Endothelial cell of umbilical vein (primary cell): ENCODE data around the gene ATXN7L2. TPM values are rescaled to one million over a fixed set of nuclear protein-coding genes. Genes with fewer than 3 reads are reported as not detected.

Source experiments
- BruUV-seq: library from RNA; stranded (reverse); fragments of 400-500 nt; replicated peaks from 2 replicates; lab custom pipeline; 2021; lab: Mats Ljungman, UMichigan
- CTCF ChIA-PET: fragments of 300-600, 350-600 bp; sonication (Branson Sonifier 250); formaldehyde crosslinking; loops from one replicate; lab custom pipeline; 2021; ENCODE audit warnings: antibody characterized with exemption, inconsistent platforms; lab: Charles Lee
- POLR2A ChIA-PET: fragments of 300-600, 350-600 bp; sonication (Branson Sonifier 250); formaldehyde crosslinking; loops from one replicate; lab custom pipeline; 2021; ENCODE audit warnings: antibody characterized with exemption, inconsistent platforms; lab: Charles Lee
- DNase-seq: peaks from one replicate; pipeline ENCODE4 v3.0.0-alpha.2; 2011; ENCODE audit warnings: low read depth, low spot score
- FAIRE-seq: peaks from 2 replicates; lab custom pipeline; 2011; peaks lifted over from hg19 to GRCh38; lab: Jason Lieb, UNC
- H2AFZ ChIP-seq: 2 replicates; pipeline ENCODE4 v1.6.0; 2012; ENCODE audit warnings: low read depth, low read length, control low read depth, inconsistent platforms
- H3K27ac ChIP-seq: 2 replicates; pipeline ENCODE4 v1.5.1; 2011; ENCODE audit warnings: low read depth, mild to moderate bottlenecking, control low read depth, low read length, moderate library complexity; ENCODE audit not compliant: insufficient read depth
- H3K27me3 ChIP-seq, 2 experiments: 2 replicates each; pipeline versions ENCODE4 v1.6.0 to v1.6.1; 2011; ENCODE audit warnings: low read length in 2 of 2, mixed read lengths in 1 of 2; ENCODE audit not compliant: control insufficient read depth in 2 of 2, insufficient read depth in 2 of 2
- H3K36me3 ChIP-seq, 2 experiments: 2 replicates in 1 of 2; 3 replicates in 1 of 2; pipeline ENCODE4 v1.5.1; 2011; ENCODE audit warnings: low read length in 2 of 2, mild to moderate bottlenecking in 1 of 2, moderate library complexity in 1 of 2; ENCODE audit not compliant: control insufficient read depth in 2 of 2, insufficient read depth in 2 of 2; ENCODE audit errors: extremely low read depth in 1 of 2
- H3K4me1 ChIP-seq: 3 replicates; pipeline ENCODE4 v1.5.1; 2011; ENCODE audit warnings: mild to moderate bottlenecking, low read length; ENCODE audit not compliant: control insufficient read depth, insufficient read depth; ENCODE audit errors: extremely low read depth
- H3K4me2 ChIP-seq: 2 replicates; pipeline ENCODE4 v1.6.1; 2011; ENCODE audit warnings: low read length, control low read depth, mixed read lengths; ENCODE audit not compliant: insufficient read depth
- H3K4me3 ChIP-seq, 3 experiments: fragments of 200-600 bp in 1 of 3; sonication (generic), shearing (Covaris generic) in 1 of 3; replicated peaks in 1 of 3; 2 replicates each; pipeline ENCODE4 v1.5.1; 2011 to 2016; ENCODE audit warnings: control low read depth in 3 of 3, low read length in 3 of 3, mild to moderate bottlenecking in 2 of 3, inconsistent platforms in 1 of 3, low read depth in 1 of 3, moderate library complexity in 1 of 3; ENCODE audit not compliant: insufficient read depth in 1 of 3
- H3K79me2 ChIP-seq: 2 replicates; pipeline ENCODE4 v1.6.0; 2012; ENCODE audit warnings: low read length, inconsistent platforms; ENCODE audit not compliant: control insufficient read depth, insufficient read depth
- H3K9ac ChIP-seq: replicated peaks from 2 replicates; pipeline ENCODE3; 2011; ENCODE audit warnings: low read length, control low read depth; ENCODE audit not compliant: insufficient read depth; ENCODE audit errors: extremely low read depth
- H3K9me1 ChIP-seq: replicated peaks from 3 replicates; pipeline ENCODE4 v1.6.0; 2011; ENCODE audit warnings: mild to moderate bottlenecking, low read length; ENCODE audit not compliant: control insufficient read depth, insufficient read depth; ENCODE audit errors: extremely low read depth
- H3K9me3 ChIP-seq: replicated peaks from 2 replicates; pipeline ENCODE4 v1.5.1; 2012; ENCODE audit warnings: low read length, inconsistent platforms; ENCODE audit not compliant: control insufficient read depth, insufficient read depth
- H4K20me1 ChIP-seq: replicated peaks from 2 replicates; pipeline ENCODE3; 2011; ENCODE audit warnings: mild to moderate bottlenecking, low read length; ENCODE audit not compliant: control insufficient read depth, insufficient read depth; ENCODE audit errors: extremely low read depth
- CTCF ChIP-seq, 2 donors: IDR thresholded peaks; 1 replicate in 1 of 2; 2 replicates in 1 of 2; pipeline ENCODE4 v1.5.1; 2011; ENCODE audit warnings: low read length in 2 of 2, mild to moderate bottlenecking in 2 of 2, moderate library complexity in 2 of 2, control low read depth in 1 of 2, inconsistent platforms in 1 of 2, low read depth in 1 of 2; ENCODE audit not compliant: insufficient read depth in 1 of 2; ENCODE audit errors: extremely low read depth in 1 of 2
- EZH2 ChIP-seq: IDR thresholded peaks from 2 replicates; pipeline ENCODE4 v1.6.1; 2012; ENCODE audit warnings: borderline replicate concordance, low read depth, mild to moderate bottlenecking, moderate library complexity, low read length, inconsistent platforms; ENCODE audit not compliant: severe bottlenecking
- FOS ChIP-seq: IDR thresholded peaks from 2 replicates; pipeline ENCODE4 v1.6.1; 2011; ENCODE audit warnings: mild to moderate bottlenecking, low read length, moderate library complexity, borderline replicate concordance; ENCODE audit not compliant: insufficient read depth
- GATA2 ChIP-seq: IDR thresholded peaks from 2 replicates; pipeline ENCODE4 v1.7.0; 2011; ENCODE audit warnings: low read depth, mild to moderate bottlenecking, moderate library complexity, mixed read lengths, low read length; ENCODE audit not compliant: insufficient read length, insufficient read depth
- JUN ChIP-seq: IDR thresholded peaks from 2 replicates; pipeline ENCODE4 v1.6.1; 2011; ENCODE audit warnings: borderline replicate concordance, low read depth; ENCODE audit not compliant: insufficient read length, insufficient read depth
- MAX ChIP-seq: IDR thresholded peaks from 2 replicates; pipeline ENCODE4 v1.6.1; 2011; ENCODE audit not compliant: insufficient read depth, insufficient read length
- MYC ChIP-seq: IDR thresholded peaks from one replicate; pipeline ENCODE4 v1.6.1; 2011; ENCODE audit warnings: mild to moderate bottlenecking, low read depth, low read length
- POLR2A ChIP-seq: IDR thresholded peaks from 2 replicates; pipeline ENCODE4 v1.6.1; 2012; ENCODE audit warnings: low read depth, mild to moderate bottlenecking, control low read depth, low read length
- POLR2AphosphoS5 ChIP-seq: IDR thresholded peaks from 2 replicates; pipeline ENCODE4 v1.6.1; 2012; ENCODE audit warnings: low read depth, mild to moderate bottlenecking, control low read depth, low read length, moderate library complexity; ENCODE audit not compliant: insufficient read depth
- dilution Hi-C: fragments of 300-500 bp; cut with MboI; formaldehyde crosslinking; loops from one replicate; pipeline ENCODE4 v1.15.0; 2019; ENCODE audit warnings: low sequenced_read_pairs; ENCODE audit not compliant: extremely low pct_ligation_motif_present
- intact Hi-C: fragments of 100-400 bp; cut with micrococcal nuclease; formaldehyde crosslinking; loops from one replicate; pipeline ENCODE4 v1.10.0; 2022
- polyA plus RNA-seq, 4 experiments: library from polyadenylated mRNA; depleted of rRNA in 3 of 4; stranded (reverse) in 3 of 4; unstranded in 1 of 4; fragments of >200 nt; gene quantifications; 2 replicates each; pipeline versions ENCODE4 v1.2.1 to v1.2.3, GENCODE V29; 2011 to 2012; ENCODE audit warnings: missing spikeins in 1 of 4
- total RNA-seq: library from RNA; stranded (reverse); gene quantifications from 2 replicates; pipeline ENCODE4 v1.2.3, GENCODE V29; 2021

Gene ATXN7L2
- total and polyA plus RNA-seq, 2 donors (not counting 3 experiments of a cell fraction or from before 2014, with no cell fraction given): 4.4 to 4.9 TPM

- ChIA-PET CTCF (interaction anchor here (0.6 to 18.7 kb wide), 40 partner anchors 9 to 503 kb away, joined by 3 to 955 read pairs (median 6); partner anchors contain the start of genes AHCYL1, AMIGO1, ATXN7L2 and CYB561D1), POLR2A (interaction anchor here (1.3 kb wide), 1 partner anchor 41 kb away, joined by 4 read pairs; no protein-coding TSS in a partner anchor)
- no peak overlapping the region for H3K4me2 ChIP-seq
- H2AFZ ChIP-seq: no peak overlapping the region
- dilution Hi-C loops: no loop called here
- peaks cover 2 to 10% of the 10 kb centered on the region in 2 experiments for H3K27me3 ChIP-seq
- no TSS peak for BruUV-seq
- H3K9me3 ChIP-seq: no peaks in the 10 kb centered on the region
- DNase-seq (no peak), FAIRE-seq (no peak)
- no peak overlapping the region for H3K27ac ChIP-seq
- H4K20me1 ChIP-seq: no peaks in the 10 kb centered on the region
- no peaks in the 10 kb centered on the region for H3K9me1 ChIP-seq
- no peaks in the 10 kb centered on the region for H3K36me3 ChIP-seq
- intact Hi-C loops: loop anchor here (1.0 to 2.0 kb wide), 2 partner anchors 34 to 41 kb away; no protein-coding TSS in a partner anchor
- H3K79me2 ChIP-seq: no peaks in the 10 kb centered on the region
- peaks cover 4% of the 10 kb centered on the region for H3K4me1 ChIP-seq
- no peak overlapping the region for H3K9ac ChIP-seq
- no peak for TF ChIP-seq JUN
- TF ChIP-seq POLR2AphosphoS5: no peak
- TF ChIP-seq CTCF (IDR thresholded peaks at IDR 0.05; ENCODE audit: extremely low read depth in 1 of 2, insufficient read depth in 1 of 2, low read depth in 1 of 2, low read length in 2 of 2): no peak
- TF ChIP-seq EZH2: no peak
- no peak for TF ChIP-seq FOS
- no peak for TF ChIP-seq MAX
- no peak for TF ChIP-seq POLR2A
- TF ChIP-seq MYC: no peak
- no peak for TF ChIP-seq GATA2
- no peak overlapping the region for H3K4me3 ChIP-seq
Observed at GRCh38 chr1:109531826-109532364, 48.2 kb downstream of the ATXN7L2 start.
